PFSK-1 (cell line): Measurements from ENCODE around the gene MORC4.

ENCODE experiments used
- POLR2AphosphoS5 ChIP-seq: IDR thresholded peaks from 2 replicates; pipeline ENCODE4 v1.6.1; 2012; ENCODE audit warnings: low read depth, mild to moderate bottlenecking, control low read depth, low read length, moderate library complexity
- REST ChIP-seq, 2 experiments: IDR thresholded peaks; 2 replicates each; pipeline versions ENCODE4 v1.6.1 to v1.8.0; 2011 to 2012; ENCODE audit warnings: low read depth in 2 of 2, low read length in 2 of 2, control low read depth in 1 of 2, inconsistent platforms in 1 of 2, mild to moderate bottlenecking in 1 of 2, moderate library complexity in 1 of 2; ENCODE audit not compliant: insufficient read depth in 1 of 2

GRCh38 chrX:106905064-106905708 is 94.8 kb downstream of the MORC4 start:
- TF ChIP-seq REST (IDR thresholded peaks at IDR 0.05; ENCODE audit: insufficient read depth in 1 of 2, low read depth in 2 of 2, low read length in 2 of 2) (no peak), POLR2AphosphoS5 (no peak)
